ENCODE measurements around the gene CEACAM4. TPM values are rescaled to one million over a fixed set of nuclear protein-coding genes. Genes with fewer than 3 reads are reported as not detected.

Gene CEACAM4
- total RNA-seq, 1 experiment from 2014 or later: not detected

GRCh38 chr19:41575998-41576397 lies 50.9 kb downstream of the CEACAM4 start, which contains the start of gene CEACAM21:
Gene CEACAM21 (plus strand): TSS chr19:41576166. CDS start chr19:41576275, 109 bp downstream.
- ChIA-PET CTCF (interaction anchor here (0.5 to 1.4 kb wide), 3 partner anchors 66 to 314 kb away, joined by 3 to 4 read pairs (median 3); partner anchors contain the start of gene TGFB1), RAD21 (ENCODE audit: low non-redundant PET in 1 of 2, low total read pairs in 2 of 2, uncharacterized antibody in 2 of 2, unreplicated experiment in 2 of 2) (no interaction called here), POLR2A (no interaction called here)
- H4K20me1 ChIP-seq (ENCODE audit: insufficient read depth): no peaks in the 10 kb centered on the region
- no peak within 1 kb of the TSS for H3K4me2 ChIP-seq (ENCODE audit: low read length)
- no peaks in the 10 kb centered on the region for H3K79me2 ChIP-seq (ENCODE audit: insufficient read depth, low read length)
- no peak within 1 kb of the TSS for H3K27ac ChIP-seq (ENCODE audit: low read depth, low read length)
- no TSS peak for BruUV-seq (replicated peaks)
- peak; percentile 83 for ATAC-seq
- no peak within 1 kb of the TSS for H3K9ac ChIP-seq (ENCODE audit: low read length)
- H3K4me1 ChIP-seq (ENCODE audit: control insufficient read depth in 1 of 2, insufficient read depth in 2 of 2, low read length in 2 of 2): peaks cover 0 to under 1% of the 10 kb centered on the region in 2 experiments; a peak in 1 of 4 replicates
- H2AFZ ChIP-seq (ENCODE audit: low read depth, low read length, poor library complexity, severe bottlenecking): no peak within 1 kb of the TSS
- no peaks in the 10 kb centered on the region for H3K9me2 ChIP-seq (ENCODE audit: insufficient read depth)
- no peak for DNase-seq (ENCODE audit: low read depth, low spot score)
- TF ChIP-seq ZNF274 (IDR thresholded peaks at IDR 0.05; ENCODE audit: low read depth, low read length): no peak
- TF ChIP-seq SRF (IDR thresholded peaks at IDR 0.05; ENCODE audit: low read depth): peak; percentile 85
- no peak for TF ChIP-seq POLR2AphosphoS5 (IDR thresholded peaks at IDR 0.05; ENCODE audit: low read depth, low read length)
- no peak for TF ChIP-seq SP1 (IDR thresholded peaks at IDR 0.05; ENCODE audit: low read depth)
- no peak for TF ChIP-seq REST (IDR thresholded peaks at IDR 0.05; ENCODE audit: low read depth)
- no peaks in the 10 kb centered on the region for H3K36me3 ChIP-seq (ENCODE audit: control insufficient read depth in 1 of 2, insufficient read depth in 2 of 2, low read length in 2 of 2)
- intact Hi-C loops (cut with micrococcal nuclease): loop anchor here (10.0 kb wide), 1 partner anchor 911 kb away; no protein-coding TSS in a partner anchor
- H3K4me3 ChIP-seq (replicated peaks in 1 of 2; ENCODE audit: low read depth in 1 of 2, low read length in 2 of 2): no peak within 1 kb of the TSS
- H3K9me3 ChIP-seq (ENCODE audit: control insufficient read depth in 1 of 2, insufficient read depth in 1 of 2, low read depth in 1 of 2, low read length in 2 of 2): no peaks in the 10 kb centered on the region
- H3K27me3 ChIP-seq (ENCODE audit: insufficient read depth, low read length): peaks cover 45% of the 10 kb centered on the region

Data from HCT116 (cell line).